Suppressor macrophage treated with lipopolysaccharide for 1 hour (primary cell): ENCODE measurements around the gene CSN3.
"Not testable (repeated sequence)": the region's sequence is repeated elsewhere in the genome, so short reads cannot be mapped to it uniquely, and the experiment has no call there.

Source experiments
- DNase-seq, 3 donors: peaks; one replicate each; pipeline ENCODE4 v3.0.0-alpha.2; 2020 to 2022

The CSN3 gene, protein sequence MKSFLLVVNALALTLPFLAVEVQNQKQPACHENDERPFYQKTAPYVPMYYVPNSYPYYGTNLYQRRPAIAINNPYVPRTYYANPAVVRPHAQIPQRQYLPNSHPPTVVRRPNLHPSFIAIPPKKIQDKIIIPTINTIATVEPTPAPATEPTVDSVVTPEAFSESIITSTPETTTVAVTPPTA

DNA sequence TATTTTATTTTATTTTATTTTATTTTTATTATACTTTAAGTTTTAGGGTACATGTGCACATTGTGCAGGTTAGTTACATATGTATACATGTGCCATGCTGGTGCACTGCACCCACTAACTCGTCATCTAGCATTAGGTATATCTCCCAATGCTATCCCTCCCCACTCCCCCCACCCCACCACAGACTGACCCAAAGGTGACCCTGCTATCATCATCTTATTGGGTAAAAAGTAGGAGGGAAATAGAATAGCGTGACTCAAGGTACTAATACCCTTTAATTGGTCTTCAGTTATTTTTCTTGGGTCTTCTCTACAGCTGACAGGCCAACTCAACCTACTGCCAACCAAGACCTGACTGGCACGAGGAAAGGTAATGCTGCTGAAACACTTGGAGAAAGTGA lies at the start of gene CSN3:
TSS of gene CSN3 (plus strand) at position 301 of the 400 bp plus-strand sequence. CDS start 2,223 bp downstream, outside the sequence.
- not testable (repeated sequence) for DNase-seq

DNA sequence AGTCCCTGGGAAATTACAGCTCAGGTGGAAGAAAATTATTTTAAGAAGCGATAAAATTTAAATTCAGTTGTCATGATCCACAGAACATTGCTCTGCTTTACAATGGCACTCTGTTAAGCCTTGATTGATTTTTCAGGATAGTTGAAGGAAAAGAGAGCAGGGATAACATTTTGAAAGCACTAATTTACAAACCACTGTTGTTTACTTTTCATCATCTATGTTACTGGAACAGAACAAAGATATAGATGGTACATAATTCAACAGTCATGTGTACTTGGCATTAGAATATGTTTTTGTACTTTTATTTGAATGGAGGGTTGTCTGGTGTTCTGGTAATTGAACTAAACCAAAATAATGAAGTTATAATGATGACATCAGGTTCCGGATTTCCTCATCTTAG lies 49.5 kb upstream of the CSN3 start:
- no peak for DNase-seq

DNA sequence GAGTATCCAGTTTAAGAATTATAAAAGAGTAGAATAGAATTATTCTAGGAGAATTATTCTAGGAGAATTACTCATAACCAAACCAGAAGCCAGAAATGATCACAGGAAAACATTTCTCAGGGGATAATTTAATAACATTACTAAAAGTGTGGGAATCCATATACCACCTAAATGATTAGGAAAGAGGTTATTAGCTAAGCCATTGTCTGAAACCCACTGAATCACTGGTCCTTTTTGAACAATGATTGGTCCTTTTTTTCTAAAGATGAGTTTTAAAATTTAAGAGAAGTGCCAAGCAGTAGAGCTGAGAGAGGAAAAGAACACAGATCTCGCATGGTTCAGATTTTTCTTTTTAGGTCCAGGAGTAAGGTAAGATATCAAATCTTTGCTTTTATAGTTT lies 47.0 kb upstream of the CSN3 start, which contains the start of gene ODAM:
TSS of gene ODAM (plus strand) at position 301 of the 400 bp plus-strand sequence. CDS start 819 bp downstream, outside the sequence.
- no peak for DNase-seq

DNA sequence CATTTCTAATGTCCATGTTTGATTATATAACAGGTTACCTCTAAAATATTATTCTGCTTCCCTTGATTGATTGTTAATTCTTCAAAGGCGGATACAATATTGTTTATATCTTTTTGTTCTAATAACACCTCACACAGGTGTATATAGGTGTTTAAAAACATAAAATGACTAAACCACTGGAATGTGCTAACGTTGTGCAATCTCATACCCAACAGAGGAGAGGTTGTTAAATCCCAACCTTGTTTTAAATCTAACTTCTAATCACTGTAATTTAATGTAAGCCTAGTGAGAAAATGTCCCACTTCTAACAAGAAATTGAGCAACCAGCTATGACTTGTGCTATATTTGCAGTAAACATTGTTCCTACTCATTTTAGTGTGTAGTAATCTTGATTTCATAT lies 45.5 kb upstream of the CSN3 start:
- DNase-seq: no peak

DNA sequence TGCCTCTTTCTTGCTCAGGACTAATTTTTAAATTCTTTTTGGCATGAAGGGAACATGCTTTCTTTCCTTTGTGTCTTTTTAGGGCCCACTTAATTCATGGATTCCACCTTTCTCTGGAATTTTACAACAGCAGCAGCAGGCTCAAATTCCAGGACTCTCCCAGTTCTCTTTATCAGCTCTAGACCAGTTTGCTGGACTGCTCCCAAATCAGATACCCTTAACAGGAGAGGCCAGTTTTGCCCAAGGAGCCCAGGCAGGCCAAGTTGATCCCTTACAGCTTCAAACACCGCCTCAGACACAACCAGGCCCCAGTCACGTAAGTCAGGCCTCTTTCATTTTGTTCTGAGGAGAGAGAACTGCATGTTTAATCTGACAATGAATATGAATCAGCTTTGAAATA lies 44.6 kb upstream of the CSN3 start:
- DNase-seq: no peak

DNA sequence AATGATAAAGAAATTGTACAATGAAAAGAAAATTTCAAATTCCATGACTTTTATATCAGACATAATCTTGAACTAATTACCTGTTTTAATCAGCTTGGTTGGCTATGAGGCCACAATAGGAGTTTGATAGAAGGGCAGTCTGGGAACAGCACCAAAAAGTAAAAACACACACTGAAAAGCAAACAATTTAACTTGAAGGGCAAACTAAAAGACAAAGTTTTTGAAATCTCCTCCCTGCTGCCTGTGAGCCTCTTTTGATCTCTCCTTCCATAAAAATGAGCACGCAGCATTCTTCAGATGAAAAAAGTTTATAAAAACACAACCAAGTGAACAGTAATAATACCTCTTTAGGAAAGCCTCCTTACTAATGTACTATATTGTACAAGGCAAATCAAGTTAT lies 38.8 kb upstream of the CSN3 start:
- DNase-seq: no peak

DNA sequence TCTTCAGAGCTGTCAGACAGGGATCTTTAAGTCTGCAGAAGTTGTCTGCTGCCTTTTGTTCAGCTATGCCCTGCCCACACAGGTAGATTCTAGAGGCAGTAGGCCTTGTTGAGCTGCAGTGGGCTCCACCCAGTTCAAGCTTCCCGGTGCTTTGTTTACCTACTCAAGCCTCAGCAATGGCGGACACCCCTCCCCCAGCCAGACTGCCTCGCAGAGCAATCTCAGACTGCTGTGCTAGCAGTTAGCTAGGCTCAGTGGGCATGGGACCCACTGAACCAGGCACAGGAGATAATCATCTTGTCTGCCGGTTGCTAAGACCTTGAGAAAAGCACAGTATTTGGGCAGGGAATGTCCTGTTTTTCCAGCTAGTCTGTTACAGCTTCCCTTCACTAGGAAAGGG lies 29.6 kb upstream of the CSN3 start:
- DNase-seq: not testable (repeated sequence)

DNA sequence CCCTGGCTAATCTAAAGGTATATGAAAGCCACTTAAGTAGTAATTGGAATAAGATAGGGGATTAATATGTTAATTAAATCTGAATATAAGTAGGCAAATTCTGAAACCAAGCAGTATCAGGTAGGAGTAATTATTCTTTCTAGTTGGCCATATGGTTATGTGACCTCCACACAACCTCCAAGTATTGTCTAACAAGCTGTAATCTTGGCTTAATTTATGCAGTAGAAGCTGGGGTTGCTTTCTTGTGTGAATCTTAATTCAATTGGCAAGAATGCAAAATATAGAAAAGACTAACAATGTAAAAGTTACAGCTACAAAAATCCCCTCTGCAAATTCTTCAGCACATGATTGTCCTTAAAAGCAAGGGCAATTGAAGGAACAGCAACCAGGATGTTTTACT lies 26.3 kb upstream of the CSN3 start:
- not testable (repeated sequence) for DNase-seq

DNA sequence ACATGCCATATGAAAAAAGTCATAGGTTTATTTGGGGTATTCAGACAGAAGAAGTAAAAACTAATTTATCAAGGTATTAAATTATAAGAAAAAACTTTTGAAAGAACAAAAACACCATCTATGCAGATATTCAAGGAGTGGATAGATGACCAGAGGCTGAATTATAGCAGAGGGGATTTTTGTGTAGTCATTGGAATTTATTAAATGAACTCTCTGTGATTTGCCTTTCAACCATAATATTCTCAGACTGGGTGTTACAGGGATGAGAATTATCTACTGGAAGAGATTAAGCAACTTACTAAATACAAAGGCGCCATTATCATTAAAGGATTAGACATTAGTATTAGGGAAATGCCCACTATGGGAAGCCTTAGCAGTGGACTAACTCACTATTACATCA lies 25.8 kb upstream of the CSN3 start:
- not testable (repeated sequence) for DNase-seq

DNA sequence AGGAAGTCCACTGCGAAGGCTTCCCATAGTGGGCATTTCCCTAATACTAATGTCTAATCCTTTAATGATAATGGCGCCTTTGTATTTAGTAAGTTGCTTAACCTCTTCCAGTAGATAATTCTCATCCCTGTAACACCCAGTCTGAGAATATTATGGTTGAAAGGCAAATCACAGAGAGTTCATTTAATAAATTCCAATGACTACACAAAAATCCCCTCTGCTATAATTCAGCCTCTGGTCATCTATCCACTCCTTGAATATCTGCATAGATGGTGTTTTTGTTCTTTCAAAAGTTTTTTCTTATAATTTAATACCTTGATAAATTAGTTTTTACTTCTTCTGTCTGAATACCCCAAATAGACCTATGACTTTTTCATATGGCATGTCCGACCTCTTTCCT lies 21.0 kb upstream of the CSN3 start:
- not testable (repeated sequence) for DNase-seq

DNA sequence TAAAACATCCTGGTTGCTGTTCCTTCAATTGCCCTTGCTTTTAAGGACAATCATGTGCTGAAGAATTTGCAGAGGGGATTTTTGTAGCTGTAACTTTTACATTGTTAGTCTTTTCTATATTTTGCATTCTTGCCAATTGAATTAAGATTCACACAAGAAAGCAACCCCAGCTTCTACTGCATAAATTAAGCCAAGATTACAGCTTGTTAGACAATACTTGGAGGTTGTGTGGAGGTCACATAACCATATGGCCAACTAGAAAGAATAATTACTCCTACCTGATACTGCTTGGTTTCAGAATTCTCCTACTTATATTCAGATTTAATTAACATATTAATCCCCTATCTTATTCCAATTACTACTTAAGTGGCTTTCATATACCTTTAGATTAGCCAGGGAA lies 20.6 kb upstream of the CSN3 start:
- not testable (repeated sequence) for DNase-seq

DNA sequence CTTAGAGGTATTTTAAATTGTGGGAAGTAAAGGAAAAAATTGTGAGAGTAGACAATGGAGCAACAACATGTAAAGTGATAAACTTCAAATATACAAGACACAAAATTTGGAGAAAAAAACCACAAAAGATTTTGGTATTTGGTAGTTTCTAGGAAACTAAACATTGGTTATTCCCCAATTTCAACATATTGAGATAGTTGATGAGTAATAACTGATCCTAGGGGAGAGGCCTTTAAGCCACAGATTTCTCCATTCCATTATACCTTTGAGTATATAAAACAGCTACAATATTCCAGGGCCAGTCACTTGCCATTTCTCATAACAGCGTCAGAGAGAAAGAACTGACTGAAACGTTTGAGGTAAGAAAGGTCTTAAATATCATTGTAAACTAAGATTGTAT lies 16.6 kb upstream of the CSN3 start, which contains the start of gene FDCSP:
TSS of gene FDCSP (plus strand) at position 301 of the 400 bp plus-strand sequence. CDS start 5,071 bp downstream, outside the sequence.
- no peak for DNase-seq

DNA sequence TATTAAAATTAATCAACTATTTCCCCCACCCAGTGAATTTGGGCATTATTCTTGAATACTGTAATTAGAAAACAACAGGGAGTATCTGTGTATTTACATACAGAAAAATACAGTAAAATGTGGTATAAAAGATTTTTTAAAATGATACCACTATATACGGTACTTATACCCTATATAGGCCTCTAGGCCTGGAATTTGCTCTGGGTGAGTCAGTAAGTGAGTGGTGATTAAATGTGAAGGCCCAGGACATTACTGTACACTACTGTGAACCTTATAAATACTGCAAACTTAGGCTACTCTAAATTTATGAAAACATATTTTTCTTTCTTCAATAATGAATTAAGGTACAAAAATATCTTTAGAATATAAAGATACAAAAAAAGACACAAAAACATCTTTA lies 6.3 kb upstream of the CSN3 start:
- DNase-seq: no peak

DNA sequence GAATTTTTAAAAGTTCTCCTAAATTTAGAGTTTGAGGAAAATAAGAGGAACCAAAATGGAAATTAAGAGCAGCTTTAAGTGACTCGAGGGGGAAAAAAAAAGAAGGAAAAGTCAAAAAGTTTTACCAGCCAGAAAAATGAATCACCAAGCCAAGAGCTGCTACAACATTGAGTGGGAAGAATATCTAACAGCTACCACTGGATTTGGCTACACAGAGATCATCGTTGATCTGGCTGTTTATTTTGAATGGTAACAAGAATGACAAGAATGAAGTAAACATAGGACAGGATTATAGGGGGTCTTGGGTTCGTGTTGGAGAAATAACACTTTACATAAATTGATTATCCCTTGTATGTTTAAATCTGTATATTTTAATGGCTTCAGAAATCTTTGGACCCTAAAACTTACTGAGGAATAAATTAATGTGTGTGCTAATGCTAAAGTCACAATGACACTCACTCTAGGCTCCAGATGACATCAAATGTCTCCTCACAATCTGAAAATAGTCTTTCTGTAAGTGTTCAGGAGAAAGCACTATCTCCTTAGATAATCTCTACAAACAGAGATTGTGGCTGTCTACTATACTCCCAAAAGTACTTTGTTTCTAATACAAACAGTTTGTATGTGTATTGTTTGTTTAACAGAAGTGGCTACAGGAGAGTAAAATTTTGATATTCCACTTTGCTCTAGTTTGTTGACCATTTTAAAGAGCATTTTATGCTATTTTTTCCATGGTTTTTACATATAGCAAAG lies 3.1 kb upstream of the CSN3 start:
- no peak for DNase-seq

DNA sequence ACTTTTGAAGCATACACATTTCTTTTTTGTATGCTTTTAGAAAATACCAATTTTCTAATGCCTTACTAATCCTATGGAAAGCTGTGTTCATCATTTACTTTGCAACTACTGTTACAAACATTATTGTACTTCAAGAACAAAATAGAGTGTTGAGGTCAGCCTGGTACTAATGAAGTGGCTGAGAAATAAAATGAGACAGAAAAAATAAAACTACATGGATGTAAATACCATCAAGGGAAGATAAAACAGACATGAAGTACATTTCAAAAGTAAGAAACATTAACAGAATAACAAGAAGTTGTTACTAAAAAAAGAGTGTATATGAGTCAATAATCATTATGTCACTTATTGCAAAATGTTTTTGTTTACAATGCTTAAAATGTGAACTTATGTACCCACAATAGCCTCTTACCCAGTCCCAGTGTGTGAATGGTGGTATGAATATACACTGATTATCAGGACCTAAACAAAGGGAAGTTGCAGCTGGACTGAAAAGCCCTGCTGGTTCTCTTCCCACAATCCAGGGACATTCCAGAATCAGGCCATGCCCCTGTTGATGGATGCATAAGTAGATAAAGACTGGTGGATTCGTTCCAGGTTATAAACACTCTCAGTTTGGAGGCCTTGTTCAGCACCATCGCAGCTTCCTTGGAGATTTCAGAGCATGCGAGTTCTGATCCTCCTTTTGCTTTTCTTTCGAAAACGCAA lies 2.4 kb upstream of the CSN3 start:
- no peak for DNase-seq

DNA sequence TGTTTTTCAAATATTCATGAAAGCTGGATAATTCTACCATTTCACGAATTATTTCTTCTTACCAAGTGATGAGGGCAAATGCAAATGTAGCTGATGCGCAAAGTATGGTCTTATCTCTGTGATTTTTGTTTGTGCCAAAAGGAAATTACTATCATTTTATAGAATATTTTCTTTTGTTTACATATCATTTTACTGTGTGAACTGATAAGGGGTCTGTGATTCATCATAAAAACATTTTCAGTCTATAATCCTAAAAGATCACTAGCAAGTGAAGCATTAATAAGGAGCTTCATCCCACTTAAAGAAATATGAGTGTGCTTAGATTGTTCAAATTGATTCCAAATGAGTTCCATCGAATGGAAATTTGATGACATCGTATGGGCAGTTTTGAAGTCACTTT lies 694 bp downstream of the CSN3 start:
- no peak for DNase-seq

DNA sequence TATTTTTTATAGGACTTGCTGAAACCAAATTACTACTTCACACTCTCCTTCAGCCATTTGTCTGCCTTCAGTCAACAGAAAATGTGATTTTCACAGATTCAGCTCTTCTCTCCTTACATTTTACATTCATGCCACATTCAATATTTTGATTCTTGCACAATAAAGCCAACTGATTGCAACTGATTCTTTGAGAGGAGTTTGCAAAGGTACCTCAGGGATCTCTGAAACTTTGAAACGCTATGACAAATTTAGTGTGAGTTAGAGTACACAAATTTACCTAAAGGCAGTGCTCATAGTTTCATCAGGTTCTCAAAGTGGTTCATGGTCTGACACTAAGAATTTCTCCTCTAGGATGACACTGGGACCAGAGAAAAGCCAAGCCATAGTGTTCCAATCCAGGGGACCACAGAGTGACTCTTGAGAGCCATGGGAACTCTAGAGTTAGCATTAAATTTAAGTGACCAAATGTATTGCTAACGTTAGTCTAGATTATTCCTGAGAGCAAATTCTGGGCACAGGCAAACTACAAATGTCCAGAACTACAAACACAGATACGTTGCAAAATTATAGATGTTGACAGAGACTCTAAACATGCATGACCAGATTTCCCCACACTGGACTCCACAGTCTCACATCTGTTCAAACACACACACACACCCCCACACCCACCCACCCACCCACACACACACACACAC lies 9.0 kb downstream of the CSN3 start:
- no peak for DNase-seq

DNA sequence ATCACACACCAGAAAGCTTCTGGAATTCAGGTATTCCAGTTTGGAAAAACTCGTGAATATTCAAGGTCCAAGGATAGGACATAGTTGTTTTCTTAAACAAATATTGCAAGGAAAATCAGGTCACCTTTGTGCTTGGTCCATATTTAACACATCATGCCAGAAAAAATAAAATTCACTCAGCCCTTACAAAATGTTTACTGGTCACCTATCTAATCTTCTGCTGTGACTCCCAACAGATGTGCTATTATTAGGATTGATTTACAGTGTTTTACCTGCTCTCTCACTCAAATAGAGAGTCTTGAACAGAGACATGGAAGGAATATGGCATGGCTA lies 9.5 kb downstream of the CSN3 start:
- DNase-seq: no peak

DNA sequence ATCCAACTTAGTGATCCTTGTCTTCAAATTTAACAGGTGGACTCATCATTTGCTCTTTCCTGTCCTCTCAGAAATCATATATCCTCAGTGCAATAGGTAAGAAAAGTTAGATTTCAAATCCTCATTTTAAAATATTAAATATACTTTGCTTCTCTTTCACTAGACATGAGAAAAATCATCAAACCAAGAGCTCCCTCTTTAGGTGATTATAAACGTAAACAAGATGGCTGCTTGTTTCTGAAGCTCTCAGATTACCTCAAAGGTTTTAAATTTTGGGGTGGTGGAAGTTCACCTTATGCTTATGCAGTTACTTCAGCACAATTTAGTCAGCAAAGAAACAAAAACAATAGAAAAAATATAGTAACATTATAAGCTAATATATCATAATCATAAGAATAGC lies 27.3 kb downstream of the CSN3 start:
- DNase-seq: no peak

DNA sequence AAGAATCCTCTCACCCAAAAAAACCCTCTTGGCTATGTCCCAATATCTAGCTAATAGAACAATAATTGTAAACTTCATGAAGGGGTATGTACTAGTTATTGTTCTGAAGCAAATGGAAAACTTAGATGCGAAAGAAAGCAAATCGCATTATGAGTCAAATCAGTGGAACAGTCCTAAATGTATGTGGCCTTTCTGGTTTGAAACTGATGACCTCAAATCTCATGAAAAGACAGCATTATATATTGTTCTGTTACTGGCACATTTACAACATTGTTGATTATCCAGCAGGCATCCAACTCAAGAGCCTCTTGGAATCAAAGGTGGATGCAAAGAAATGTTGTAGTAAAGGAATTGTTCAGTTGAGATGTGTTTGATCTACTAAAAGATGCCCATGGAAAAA lies 34.7 kb downstream of the CSN3 start:
- DNase-seq: no peak

DNA sequence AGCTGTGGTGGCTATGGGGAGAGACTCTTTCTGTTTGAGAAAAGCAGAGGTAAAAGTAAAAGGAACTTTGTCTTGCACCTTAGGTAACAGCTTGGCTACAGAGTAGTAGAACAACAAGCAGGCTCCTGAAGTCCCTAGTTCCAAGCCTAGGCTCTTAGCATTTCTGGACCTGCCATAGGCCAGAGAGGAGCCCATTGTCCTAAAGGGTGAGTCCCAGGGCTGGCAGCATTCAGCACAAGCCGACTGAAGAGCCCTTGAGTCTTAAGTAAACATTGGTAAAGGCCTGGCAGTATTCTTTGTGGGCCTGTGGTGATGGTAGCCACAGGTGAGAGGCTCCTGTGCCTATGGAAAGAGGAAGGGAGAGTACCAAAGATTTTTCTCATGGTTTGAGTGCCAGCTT lies 38.2 kb downstream of the CSN3 start:
- DNase-seq: no peak

DNA sequence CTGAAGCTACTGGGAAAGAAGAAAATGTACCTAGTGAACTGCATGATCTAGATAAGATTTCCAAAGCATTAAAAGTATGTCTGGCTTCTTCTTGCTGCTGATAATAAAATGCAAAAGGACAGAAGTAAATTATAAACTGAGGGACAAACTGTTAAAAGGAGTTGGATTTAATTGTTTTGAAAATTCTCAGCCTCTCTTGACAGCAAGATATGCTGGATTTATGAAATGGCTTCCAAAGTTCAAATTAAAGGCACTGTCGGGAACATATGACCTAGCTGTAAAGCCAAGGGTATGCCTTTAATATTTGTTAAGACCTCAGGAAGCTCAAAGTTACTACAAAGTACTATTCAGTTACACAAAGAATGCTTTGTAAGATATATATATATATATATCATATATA lies 46.3 kb downstream of the CSN3 start:
- DNase-seq: no peak

DNA sequence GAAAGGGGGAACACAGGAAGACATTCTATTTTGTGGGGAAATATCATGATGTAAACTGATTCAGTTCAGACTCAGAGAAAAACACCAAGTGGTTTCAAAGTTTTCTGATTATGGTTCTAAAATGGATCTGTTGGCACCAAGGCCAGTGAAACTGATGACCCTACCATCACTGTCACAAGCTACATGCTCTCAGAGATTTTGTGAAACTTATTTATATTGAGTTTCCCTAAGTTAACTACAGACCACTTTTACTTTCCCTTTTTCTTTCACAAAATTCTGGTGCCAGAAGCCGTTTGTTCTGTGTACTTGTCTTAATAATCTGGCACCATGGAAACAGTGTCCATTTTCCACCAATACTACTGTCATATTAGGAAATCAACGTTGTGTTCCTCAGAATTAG lies 48.9 kb downstream of the CSN3 start:
- DNase-seq: no peak
